Measurements from ENCODE around the gene GPA33. TPM values are rescaled to one million over a fixed set of nuclear protein-coding genes. Genes with fewer than 3 reads are reported as not detected.

The GPA33 gene, protein sequence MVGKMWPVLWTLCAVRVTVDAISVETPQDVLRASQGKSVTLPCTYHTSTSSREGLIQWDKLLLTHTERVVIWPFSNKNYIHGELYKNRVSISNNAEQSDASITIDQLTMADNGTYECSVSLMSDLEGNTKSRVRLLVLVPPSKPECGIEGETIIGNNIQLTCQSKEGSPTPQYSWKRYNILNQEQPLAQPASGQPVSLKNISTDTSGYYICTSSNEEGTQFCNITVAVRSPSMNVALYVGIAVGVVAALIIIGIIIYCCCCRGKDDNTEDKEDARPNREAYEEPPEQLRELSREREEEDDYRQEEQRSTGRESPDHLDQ
- under 1 TPM; 0.65 to 0.71 TPM for total RNA-seq

DNA sequence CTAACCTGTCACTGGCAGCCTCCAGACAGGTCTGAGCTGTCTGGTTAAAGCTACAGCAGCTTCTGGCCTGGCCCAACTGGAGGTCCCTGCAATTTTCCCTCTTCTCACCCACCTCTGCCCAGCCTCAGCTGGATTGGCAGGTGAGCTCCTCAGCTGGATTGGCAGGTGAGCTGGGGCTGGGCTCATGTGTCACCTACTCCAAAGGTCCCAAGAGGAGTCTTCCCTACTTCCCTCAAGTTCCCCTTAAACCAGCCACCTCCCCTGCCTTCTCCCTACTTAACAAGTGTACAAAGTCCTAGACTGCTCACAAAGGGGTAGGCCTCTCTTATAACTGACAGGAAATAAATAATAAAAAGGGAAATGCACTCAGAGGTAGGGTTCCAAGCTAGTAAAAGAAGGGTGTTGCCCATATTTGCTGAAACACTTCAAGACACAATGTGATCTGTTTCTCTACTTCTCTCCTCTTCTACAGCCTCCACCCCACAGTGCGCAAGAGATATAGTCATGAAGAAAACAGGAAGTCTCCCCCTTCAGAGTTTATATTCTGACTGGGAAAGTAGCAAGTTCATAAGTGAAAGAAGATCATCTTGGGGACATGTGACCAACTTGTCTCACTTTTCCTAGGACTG is at the start of gene GPA33:
GPA33 (minus strand) TSS at position 64 of the 629 bp plus-strand sequence. CDS start 90 bp downstream, outside the sequence.
- Mint-ChIP-seq H3K4me3 (no peak within 1 kb of the TSS), H3K36me3 (ENCODE audit: low read depth) (no peaks in the 10 kb centered on the region), H3K27ac (peak within 1 kb of the TSS; percentile 81), H3K27me3 (no peaks in the 10 kb centered on the region), H3K9me3 (no peaks in the 10 kb centered on the region), H3K4me1 (peaks cover 11% of the 10 kb centered on the region)
- no peak for DNase-seq
- ChIA-PET POLR2A (interaction anchor here (0.9 kb wide), 1 partner anchor 130 kb away, joined by 6 read pairs; the partner anchor contains the start of gene POU2F1), CTCF (interaction anchor here (1.0 kb wide), 1 partner anchor 18 kb away, joined by 3 read pairs; no protein-coding TSS in a partner anchor)

DNA sequence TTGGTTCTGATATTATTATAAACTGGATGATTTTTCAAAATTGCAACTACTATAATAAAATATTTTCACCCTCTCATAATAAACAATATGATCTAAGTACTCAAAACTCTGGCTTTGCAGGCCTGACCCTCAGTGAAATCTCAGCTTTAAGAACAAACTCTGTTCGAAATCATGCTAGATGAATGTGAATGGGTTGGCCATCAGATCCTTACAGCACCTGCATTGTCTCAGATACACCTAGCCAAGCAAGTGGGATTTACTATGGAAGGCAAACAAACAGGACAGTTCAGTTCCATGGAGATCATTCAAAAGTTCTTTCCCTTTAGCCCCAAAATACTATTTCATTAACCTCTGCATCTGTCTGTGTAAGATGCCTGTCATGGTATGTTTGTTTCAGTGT is 48.5 kb upstream of the GPA33 start:
- ChIA-PET POLR2A (no interaction called here), CTCF (interaction anchor here (0.6 kb wide), 1 partner anchor 1231 kb away, joined by 3 read pairs; no protein-coding TSS in a partner anchor)
- Mint-ChIP-seq H3K27me3 (peaks cover 40% of the 10 kb centered on the region), H3K4me3 (no peak overlapping the region), H3K36me3 (ENCODE audit: low read depth) (no peaks in the 10 kb centered on the region), H3K4me1 (no peaks in the 10 kb centered on the region), H3K9me3 (no peaks in the 10 kb centered on the region), H3K27ac (no peak overlapping the region)
- DNase-seq: no peak

DNA sequence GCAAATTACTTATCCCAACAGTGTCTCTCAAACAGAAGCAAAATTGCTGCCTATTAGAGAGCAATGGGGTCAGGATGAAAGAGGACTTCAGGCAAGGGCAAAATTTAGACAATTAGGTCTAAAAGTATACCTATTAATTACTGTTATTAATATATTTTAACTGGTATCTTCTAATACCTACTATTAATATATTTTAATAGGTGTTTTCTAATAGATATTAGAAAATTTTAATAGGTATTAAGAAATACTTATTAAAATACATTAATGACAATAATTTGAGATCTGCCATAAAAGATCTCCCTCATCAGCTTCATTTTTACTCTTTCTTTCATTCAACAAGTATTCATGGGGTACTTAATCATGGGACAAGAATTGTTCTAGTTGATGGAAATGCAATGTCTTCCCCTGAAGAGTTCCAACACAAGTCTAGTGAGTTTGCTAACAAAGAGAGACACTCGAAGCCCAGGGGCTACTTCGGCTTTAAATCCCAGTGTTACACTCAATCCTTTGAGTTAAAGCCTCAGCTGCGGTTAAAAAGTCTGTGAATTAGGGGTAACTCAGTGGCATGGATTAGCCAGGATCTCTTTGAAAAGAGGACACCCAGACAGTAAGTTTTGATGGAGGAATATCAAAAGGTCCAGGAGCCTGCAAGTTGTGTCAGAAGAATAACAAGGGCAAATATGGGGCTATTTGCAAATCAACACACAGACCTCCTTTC is 47.8 kb upstream of the GPA33 start:
- Mint-ChIP-seq H3K27me3 (peaks cover 42% of the 10 kb centered on the region), H3K9me3 (no peaks in the 10 kb centered on the region), H3K36me3 (ENCODE audit: low read depth) (no peaks in the 10 kb centered on the region), H3K4me1 (no peaks in the 10 kb centered on the region), H3K27ac (no peak overlapping the region), H3K4me3 (no peak overlapping the region)
- CTCF ChIA-PET: no interaction called here
- no peak for DNase-seq
- POLR2A ChIA-PET: no interaction called here

DNA sequence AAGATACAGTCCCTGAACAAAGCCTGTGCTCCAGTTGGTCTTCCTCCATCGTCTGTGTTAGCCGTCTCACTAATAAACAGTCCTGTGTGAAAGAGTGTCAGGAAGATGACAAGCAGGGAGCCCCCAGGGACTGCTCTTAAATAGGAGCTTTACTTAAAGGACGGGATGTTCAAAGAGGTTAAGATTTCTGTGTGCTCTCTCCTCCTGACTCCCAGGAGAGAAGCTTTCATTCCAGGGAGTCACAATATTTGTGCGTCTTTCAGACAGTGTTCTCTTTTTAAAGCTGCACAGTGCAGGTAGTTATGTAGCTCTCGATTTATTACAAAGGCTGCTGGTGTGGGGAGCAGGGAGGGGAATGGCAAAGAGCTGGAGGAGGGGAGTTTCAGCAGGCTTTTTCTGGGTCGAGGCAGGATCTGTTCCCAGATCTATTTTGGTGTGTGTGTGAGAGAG is 47.2 kb upstream of the GPA33 start:
- ChIA-PET CTCF (no interaction called here), POLR2A (no interaction called here)
- H3K36me3 Mint-ChIP-seq (ENCODE audit: low read depth): no peaks in the 10 kb centered on the region
- no peak overlapping the region for H3K4me3 Mint-ChIP-seq
- no peaks in the 10 kb centered on the region for H3K4me1 Mint-ChIP-seq
- H3K27ac Mint-ChIP-seq: no peak overlapping the region
- H3K9me3 Mint-ChIP-seq: no peaks in the 10 kb centered on the region
- peaks cover 42% of the 10 kb centered on the region for H3K27me3 Mint-ChIP-seq
- no peak for DNase-seq

DNA sequence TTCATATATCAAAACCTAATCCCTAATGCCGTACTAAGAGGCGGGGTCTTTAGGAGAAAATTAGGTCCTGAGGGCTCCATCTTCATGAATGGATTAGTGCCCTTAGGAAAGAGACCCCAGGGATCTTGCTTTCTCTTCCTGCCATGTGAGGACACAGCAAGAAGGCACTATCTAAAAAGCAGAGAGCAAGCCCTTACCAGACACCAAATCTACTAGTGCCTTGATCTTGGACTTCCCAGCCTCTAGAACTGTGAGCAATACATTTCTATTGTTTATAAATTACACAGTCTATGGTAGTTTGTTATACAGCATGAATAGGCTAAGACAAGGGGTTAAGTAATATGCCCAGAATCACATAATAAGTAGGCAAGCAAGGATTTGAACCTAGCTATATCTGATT is 46.6 kb upstream of the GPA33 start:
- Mint-ChIP-seq H3K9me3 (no peaks in the 10 kb centered on the region), H3K27ac (no peak overlapping the region), H3K27me3 (peaks cover 45% of the 10 kb centered on the region), H3K4me1 (no peaks in the 10 kb centered on the region), H3K4me3 (no peak overlapping the region), H3K36me3 (ENCODE audit: low read depth) (no peaks in the 10 kb centered on the region)
- no peak for DNase-seq
- POLR2A ChIA-PET: no interaction called here
- CTCF ChIA-PET: no interaction called here

DNA sequence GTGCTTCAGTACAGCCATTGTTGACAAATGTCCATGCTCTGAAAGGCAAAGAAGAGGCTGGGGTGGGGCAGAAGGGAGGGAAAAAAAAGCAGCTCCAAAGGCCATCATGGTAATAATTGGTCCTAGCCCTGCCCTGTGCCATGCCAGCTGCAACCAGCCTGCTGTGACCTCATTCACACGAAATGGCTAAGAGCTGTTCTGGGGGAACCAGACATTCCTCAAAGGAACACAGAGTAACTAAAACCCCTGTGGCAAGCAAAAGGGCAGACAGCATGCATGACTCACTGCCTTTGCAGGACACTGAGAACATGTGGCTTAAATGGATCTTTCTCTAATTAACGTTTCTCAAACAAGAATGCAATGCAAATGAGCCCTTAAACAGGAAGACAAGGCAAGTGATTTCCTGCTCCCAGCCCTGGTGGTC is 46.0 kb upstream of the GPA33 start:
- DNase-seq: no peak
- no peak overlapping the region for H3K4me3 Mint-ChIP-seq
- no peaks in the 10 kb centered on the region for H3K4me1 Mint-ChIP-seq
- H3K9me3 Mint-ChIP-seq: no peaks in the 10 kb centered on the region
- H3K27me3 Mint-ChIP-seq: peaks cover 44% of the 10 kb centered on the region
- H3K36me3 Mint-ChIP-seq (ENCODE audit: low read depth): no peaks in the 10 kb centered on the region
- no peak overlapping the region for H3K27ac Mint-ChIP-seq
- ChIA-PET POLR2A (no interaction called here), CTCF (no interaction called here)

DNA sequence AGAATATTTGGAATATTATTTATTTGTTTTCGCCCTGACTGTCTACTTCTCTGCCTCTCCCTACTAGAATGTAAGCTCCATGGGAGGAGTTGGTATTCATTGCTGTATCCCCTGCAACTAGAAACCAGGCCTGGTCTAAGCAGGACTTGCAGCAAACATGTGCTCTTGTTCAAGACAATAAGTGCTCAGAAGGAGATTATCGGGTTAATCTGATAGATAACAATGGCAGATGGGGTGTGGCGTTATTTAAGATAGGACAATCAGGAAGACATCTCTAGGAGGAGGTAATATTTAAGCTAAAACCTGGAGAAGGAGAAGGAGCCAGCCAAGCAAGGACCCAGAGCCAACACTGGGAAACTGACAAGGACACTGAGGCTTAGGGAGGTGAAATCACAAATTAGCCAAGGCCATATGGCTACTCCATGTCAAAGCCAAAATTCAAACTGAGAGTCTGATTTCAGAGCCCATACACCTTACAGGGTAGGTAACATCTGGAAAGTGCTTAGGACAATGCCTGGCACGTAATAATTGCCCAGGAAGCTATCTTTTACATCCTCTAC is 45.2 kb upstream of the GPA33 start:
- ChIA-PET POLR2A (no interaction called here), CTCF (interaction anchor here (0.7 kb wide), 1 partner anchor 13 kb away, joined by 3 read pairs; no protein-coding TSS in a partner anchor)
- peaks cover 40% of the 10 kb centered on the region for H3K27me3 Mint-ChIP-seq

DNA sequence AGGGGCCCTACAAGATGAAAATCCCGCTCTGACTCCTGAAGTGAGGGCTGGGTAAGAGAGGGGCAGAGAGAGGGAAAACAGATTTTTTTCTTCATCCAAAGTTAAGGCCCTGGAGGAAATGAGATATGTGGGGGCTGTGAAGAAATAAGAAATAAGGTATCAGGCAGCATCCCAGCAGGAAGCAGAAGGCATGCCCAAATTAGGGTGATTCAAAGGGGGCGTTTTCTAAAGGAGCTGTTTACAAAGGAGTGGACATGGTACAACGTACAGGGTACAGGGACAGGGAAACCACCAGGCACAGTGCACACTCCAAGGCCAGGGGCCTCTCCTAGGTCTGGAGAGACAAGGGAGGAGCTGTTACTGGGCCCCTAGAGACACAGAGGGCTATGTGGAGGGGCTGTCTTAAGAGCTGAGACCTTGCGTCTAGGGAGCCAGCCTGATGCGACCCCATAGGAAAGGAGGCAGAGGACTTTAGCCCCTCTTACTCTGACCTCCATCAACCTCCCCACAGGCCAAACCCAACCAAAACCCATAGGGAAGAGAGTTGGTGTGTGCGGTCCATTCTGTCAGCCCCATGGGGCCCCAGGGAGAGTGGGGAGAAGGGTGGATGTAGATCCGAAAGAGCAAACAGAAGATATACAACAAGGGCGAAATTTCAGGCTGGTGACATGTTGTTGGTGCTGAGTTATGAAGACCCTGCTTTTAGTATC is 42.3 kb upstream of the GPA33 start:
- CTCF ChIA-PET: no interaction called here
- Mint-ChIP-seq H3K27me3 (peaks cover 42% of the 10 kb centered on the region), H3K9me3 (no peaks in the 10 kb centered on the region), H3K4me1 (no peaks in the 10 kb centered on the region), H3K4me3 (no peak overlapping the region), H3K36me3 (ENCODE audit: low read depth) (no peaks in the 10 kb centered on the region), H3K27ac (no peak overlapping the region)
- POLR2A ChIA-PET: no interaction called here
- DNase-seq: no peak

More for the DNA sequence above, 45.2 kb upstream of the GPA33 start:
- no peaks in the 10 kb centered on the region for H3K9me3 Mint-ChIP-seq
- H3K36me3 Mint-ChIP-seq (ENCODE audit: low read depth): no peaks in the 10 kb centered on the region
- DNase-seq: no peak
- no peaks in the 10 kb centered on the region for H3K4me1 Mint-ChIP-seq
- H3K4me3 Mint-ChIP-seq: no peak overlapping the region
- no peak overlapping the region for H3K27ac Mint-ChIP-seq

DNA sequence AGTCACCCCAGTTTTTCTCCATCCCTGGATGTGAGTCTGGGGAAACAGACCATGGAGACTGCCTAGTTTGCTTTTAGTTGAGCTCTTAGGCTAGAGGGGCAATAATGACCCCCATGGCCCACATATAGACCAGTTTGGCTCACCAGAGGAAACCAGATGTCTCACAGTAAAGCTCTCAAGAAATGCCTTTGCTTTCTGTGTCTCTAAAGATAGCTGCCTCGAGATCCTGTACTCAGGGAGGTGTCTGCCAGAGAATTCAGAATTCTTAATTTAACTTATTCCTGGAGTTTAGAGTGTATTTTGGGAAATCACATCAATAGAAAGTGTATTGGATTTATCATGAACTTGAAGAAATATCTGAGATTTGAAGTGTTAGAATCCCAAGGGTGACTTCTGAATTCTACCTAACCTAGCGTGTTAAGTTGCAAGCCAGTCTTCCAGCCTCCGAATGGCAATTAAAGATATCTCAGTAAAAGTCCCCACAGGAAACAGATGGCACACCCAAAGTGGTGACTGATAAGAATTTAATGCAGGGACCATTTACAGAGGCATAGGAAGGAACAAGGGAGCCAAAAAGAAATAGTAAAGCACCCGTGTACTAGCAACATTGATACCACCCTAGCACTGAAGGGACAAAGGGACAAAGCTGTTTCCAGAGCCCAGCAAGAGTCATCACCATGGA is 40.8 kb upstream of the GPA33 start:
- no peak for DNase-seq
- POLR2A ChIA-PET: no interaction called here
- CTCF ChIA-PET: no interaction called here

DNA sequence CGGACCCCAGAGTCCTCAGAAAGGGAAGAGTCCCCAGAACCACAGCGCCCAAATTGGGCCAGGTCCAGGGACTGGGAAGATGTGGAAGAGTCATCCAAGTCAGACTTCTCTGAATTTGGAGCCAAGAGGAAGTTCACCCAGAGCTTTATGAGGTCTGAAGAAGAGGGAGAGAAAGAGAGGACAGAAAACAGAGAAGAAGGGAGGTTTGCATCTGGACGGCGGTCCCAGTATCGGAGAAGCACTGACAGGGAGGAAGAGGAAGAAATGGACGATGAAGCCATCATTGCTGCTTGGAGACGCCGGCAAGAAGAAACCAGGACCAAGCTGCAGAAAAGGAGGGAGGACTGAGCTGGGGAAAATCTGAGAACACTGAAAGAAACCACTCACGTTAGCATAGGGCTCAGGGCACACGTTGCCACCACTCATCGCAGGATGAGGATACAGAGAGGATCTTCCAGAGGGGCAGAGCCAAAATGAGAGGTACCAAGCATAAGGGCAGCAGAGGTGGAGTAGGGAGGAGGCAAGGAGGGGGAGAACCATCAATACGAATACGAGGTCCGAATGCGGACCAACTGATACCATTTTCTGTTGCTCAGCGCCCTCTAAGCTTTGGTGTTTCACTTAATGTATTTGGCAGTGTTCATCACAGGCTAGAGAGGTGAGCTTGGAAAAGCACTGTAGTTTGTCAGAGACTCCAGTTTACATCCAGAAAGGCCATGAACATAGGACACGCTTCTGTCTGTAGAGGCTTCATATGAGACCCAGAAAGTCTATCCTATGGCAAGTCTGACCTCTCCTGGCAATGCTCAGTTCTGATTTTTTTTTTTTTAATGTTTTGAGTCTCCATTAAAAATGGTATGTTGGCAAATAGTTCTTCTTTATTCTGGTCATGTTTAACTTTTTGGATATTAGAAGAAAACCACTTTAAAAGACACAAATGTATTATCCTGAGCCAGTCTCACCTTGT is 38.4 kb upstream of the GPA33 start:
- no peak for DNase-seq
- Mint-ChIP-seq H3K27me3 (peaks cover 33% of the 10 kb centered on the region), H3K36me3 (ENCODE audit: low read depth) (no peaks in the 10 kb centered on the region), H3K4me3 (no peak overlapping the region), H3K4me1 (no peaks in the 10 kb centered on the region), H3K27ac (no peak overlapping the region), H3K9me3 (no peaks in the 10 kb centered on the region)
- POLR2A ChIA-PET: no interaction called here
- CTCF ChIA-PET: no interaction called here

More for the DNA sequence above, 40.8 kb upstream of the GPA33 start:
- Mint-ChIP-seq H3K27me3 (peaks cover 36% of the 10 kb centered on the region), H3K36me3 (ENCODE audit: low read depth) (no peaks in the 10 kb centered on the region), H3K27ac (no peak overlapping the region), H3K9me3 (no peaks in the 10 kb centered on the region), H3K4me1 (no peaks in the 10 kb centered on the region), H3K4me3 (no peak overlapping the region)

DNA sequence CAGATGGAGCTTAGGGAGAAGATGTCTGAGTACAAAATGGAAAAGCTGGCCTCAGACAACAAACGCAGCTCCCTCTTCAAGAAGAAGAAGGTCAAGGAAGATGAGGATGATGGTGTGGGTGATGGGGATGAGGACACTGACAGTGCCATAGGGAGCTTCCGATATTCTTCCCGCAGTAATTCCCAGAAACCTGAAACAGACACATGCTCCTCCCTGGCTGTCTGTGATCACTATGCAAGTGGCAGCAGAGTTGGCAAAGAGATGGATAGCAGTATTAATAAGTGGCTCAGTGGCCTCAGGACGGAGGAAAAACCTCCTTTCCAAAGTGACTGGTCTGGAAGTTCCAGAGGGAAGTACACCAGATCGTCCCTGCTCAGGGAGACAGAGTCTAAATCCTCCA is 37.5 kb upstream of the GPA33 start:
- Mint-ChIP-seq H3K4me3 (no peak overlapping the region), H3K9me3 (no peaks in the 10 kb centered on the region), H3K27me3 (peaks cover 32% of the 10 kb centered on the region), H3K4me1 (no peaks in the 10 kb centered on the region), H3K36me3 (ENCODE audit: low read depth) (no peaks in the 10 kb centered on the region), H3K27ac (no peak overlapping the region)
- CTCF ChIA-PET: no interaction called here
- DNase-seq: no peak
- POLR2A ChIA-PET: no interaction called here
